ENCODE data around the gene GAS2L3. TPM values are rescaled to one million over a fixed set of nuclear protein-coding genes. Genes with fewer than 3 reads are reported as not detected.

The GAS2L3 gene
- 24.5 and 38.0 TPM in 2 replicates for total RNA-seq

- TF ChIP-seq CTCF (IDR thresholded peaks at IDR 0.05; ENCODE audit: insufficient read depth, low read depth, low read length): no peak
- peak; percentile 87 for DNase-seq (ENCODE audit: low read depth)
- H3K4me3 ChIP-seq (ENCODE audit: low read depth, low read length): peak within 1 kb of the TSS; percentile 87
Observed at GRCh38 chr12:100573292-100574186, at the start of gene GAS2L3. Gene GAS2L3, plus strand, starts transcription at chr12:100573684. Its CDS starts 21,221 bp downstream, at chr12:100594905.

- TF ChIP-seq CTCF (IDR thresholded peaks at IDR 0.05; ENCODE audit: insufficient read depth, low read depth, low read length): no peak
- H3K4me3 ChIP-seq (ENCODE audit: low read depth, low read length): no peak overlapping the region
- no peak for DNase-seq (ENCODE audit: low read depth)
Observed at GRCh38 chr12:100528034-100528433, 45.5 kb upstream of the GAS2L3 start.

GRCh38 chr12:100528471-100529127, 44.9 kb upstream of the GAS2L3 start:
- TF ChIP-seq CTCF (IDR thresholded peaks at IDR 0.05; ENCODE audit: insufficient read depth, low read depth, low read length): no peak
- H3K4me3 ChIP-seq (ENCODE audit: low read depth, low read length): no peak overlapping the region
- DNase-seq (ENCODE audit: low read depth): no peak

GRCh38 chr12:100529756-100530350, 43.6 kb upstream of the GAS2L3 start:
- H3K4me3 ChIP-seq (ENCODE audit: low read depth, low read length): no peak overlapping the region
- TF ChIP-seq CTCF (IDR thresholded peaks at IDR 0.05; ENCODE audit: insufficient read depth, low read depth, low read length): no peak
- no peak for DNase-seq (ENCODE audit: low read depth)

GRCh38 chr12:100533376-100533775, 40.1 kb upstream of the GAS2L3 start:
- no peak overlapping the region for H3K4me3 ChIP-seq (ENCODE audit: low read depth, low read length)
- no peak for DNase-seq (ENCODE audit: low read depth)
- no peak for TF ChIP-seq CTCF (IDR thresholded peaks at IDR 0.05; ENCODE audit: insufficient read depth, low read depth, low read length)

GRCh38 chr12:100534625-100535227, 38.8 kb upstream of the GAS2L3 start:
- no peak for TF ChIP-seq CTCF (IDR thresholded peaks at IDR 0.05; ENCODE audit: insufficient read depth, low read depth, low read length)

More at GRCh38 chr12:100534625-100535227, 38.8 kb upstream of the GAS2L3 start:
- no peak overlapping the region for H3K4me3 ChIP-seq (ENCODE audit: low read depth, low read length)
- DNase-seq (ENCODE audit: low read depth): no peak
